HCT116 (cell line): ENCODE measurements around the gene DTYMK. TPM values are rescaled to one million over a fixed set of nuclear protein-coding genes. Genes with fewer than 3 reads are reported as not detected.

Experiments used
- ATAC-seq: fragments of 200-7000 bp; cut with Tn5 transposase; 2 replicates; pipeline ENCODE4 v1.9.1; 2020; ENCODE audit warnings: mild to moderate bottlenecking, moderate library complexity
- BruUV-seq: library from RNA; stranded (reverse); fragments of 400-500 nt; replicated peaks from 2 replicates; lab custom pipeline; 2021; lab: Mats Ljungman, UMichigan
- CTCF ChIA-PET: fragments of 300-600 bp; sonication (Branson Sonifier 250); formaldehyde crosslinking; loops from one replicate; lab custom pipeline; 2021; ENCODE audit warnings: antibody characterized with exemption; lab: Charles Lee
- POLR2A ChIA-PET: fragments of 300-600, 350-600 bp; sonication (Branson Sonifier 250); formaldehyde crosslinking; loops from one replicate; lab custom pipeline; 2021; ENCODE audit warnings: antibody characterized with exemption; lab: Charles Lee
- RAD21 ChIA-PET, 2 experiments: fragments of 300-600 bp; sonication (Branson Sonifier 250); formaldehyde crosslinking; loops; one replicate each; lab custom pipeline; 2023; ENCODE audit warnings: low total read pairs in 2 of 2; ENCODE audit not compliant: uncharacterized antibody in 2 of 2, unreplicated experiment in 2 of 2, low non-redundant PET in 1 of 2; lab: Charles Lee
- DNase-seq: peaks from one replicate; pipeline ENCODE4 v3.0.0-alpha.2; 2010; ENCODE audit warnings: low read depth, low spot score
- H2AFZ ChIP-seq: fragments of 200-600 bp; shearing (Covaris generic), sonication (generic); 2 replicates; pipeline ENCODE4 v1.6.1; 2017; ENCODE audit warnings: low read depth, mixed run types, mixed read lengths, antibody characterized with exemption, low read length; ENCODE audit not compliant: poor library complexity, severe bottlenecking
- H3K27ac ChIP-seq: 2 replicates; pipeline ENCODE4 v1.5.1; 2012; ENCODE audit warnings: low read depth, low read length
- H3K27me3 ChIP-seq: fragments of 200-600 bp; sonication (generic); 2 replicates; pipeline ENCODE4 v1.6.1; 2016; ENCODE audit warnings: mixed run types, low read length, mixed read lengths; ENCODE audit not compliant: insufficient read depth
- H3K36me3 ChIP-seq, 2 experiments: fragments of 200-500 bp in 1 of 2; fragments of 200-600 bp in 1 of 2; sonication (Bioruptor generic) in 1 of 2; sonication (generic) in 1 of 2; 2 replicates each; pipeline versions ENCODE4 v1.5.1 to v1.6.1; 2014 to 2016; ENCODE audit warnings: low read length in 2 of 2, inconsistent platforms in 1 of 2, mixed read lengths in 1 of 2, mixed run types in 1 of 2; ENCODE audit not compliant: insufficient read depth in 2 of 2, control insufficient read depth in 1 of 2
- H3K4me1 ChIP-seq, 2 experiments: fragments of 200-600 bp in 1 of 2; sonication (generic) in 1 of 2; 2 replicates each; pipeline versions ENCODE4 v1.5.1 to v1.6.1; 2012 to 2017; ENCODE audit warnings: low read length in 2 of 2, inconsistent platforms in 1 of 2, mild to moderate bottlenecking in 1 of 2, mixed read lengths in 1 of 2, mixed run types in 1 of 2, moderate library complexity in 1 of 2; ENCODE audit not compliant: insufficient read depth in 2 of 2, control insufficient read depth in 1 of 2
- H3K4me2 ChIP-seq: fragments of 200-600 bp; sonication (generic); 2 replicates; pipeline ENCODE4 v1.6.1; 2017; ENCODE audit warnings: mixed run types, low read length, mixed read lengths
- H3K4me3 ChIP-seq, 2 experiments: fragments of 200-600 bp in 1 of 2; sonication (generic) in 1 of 2; replicated peaks in 1 of 2; 2 replicates each; pipeline ENCODE4 v1.5.1; 2011 to 2016; ENCODE audit warnings: low read length in 2 of 2, control low read depth in 1 of 2, low read depth in 1 of 2, mild to moderate bottlenecking in 1 of 2, mixed read lengths in 1 of 2, mixed run types in 1 of 2
- H3K79me2 ChIP-seq: fragments of 200-600 bp; sonication (generic); 2 replicates; pipeline ENCODE4 v1.6.1; 2017; ENCODE audit warnings: mild to moderate bottlenecking, mixed run types, low read length, moderate library complexity, mixed read lengths; ENCODE audit not compliant: insufficient read depth
- H3K9ac ChIP-seq: fragments of 200-600 bp; sonication (generic); 2 replicates; pipeline ENCODE4 v1.6.1; 2016; ENCODE audit warnings: low read length, mixed read lengths
- H3K9me2 ChIP-seq: fragments of 200-600 bp; sonication (generic), shearing (Covaris generic); 2 replicates; pipeline ENCODE4 v1.6.1; 2017; ENCODE audit warnings: mixed run types, mild to moderate bottlenecking, moderate library complexity; ENCODE audit not compliant: insufficient read depth
- H3K9me3 ChIP-seq, 2 experiments: fragments of 200-500 bp in 1 of 2; fragments of 200-600 bp in 1 of 2; sonication (Bioruptor generic) in 1 of 2; sonication (generic) in 1 of 2; 2 replicates each; pipeline ENCODE4 v1.6.1; 2014 to 2017; ENCODE audit warnings: low read length in 2 of 2, mixed read lengths in 2 of 2, inconsistent platforms in 1 of 2, low read depth in 1 of 2, mild to moderate bottlenecking in 1 of 2, mixed run types in 1 of 2, moderate library complexity in 1 of 2; ENCODE audit not compliant: control insufficient read depth in 1 of 2, insufficient read depth in 1 of 2
- H4K20me1 ChIP-seq: fragments of 200-600 bp; sonication (generic), shearing (Covaris generic); 2 replicates; pipeline ENCODE4 v1.6.1; 2017; ENCODE audit warnings: mixed run types, mild to moderate bottlenecking, moderate library complexity; ENCODE audit not compliant: insufficient read depth
- ATF3 ChIP-seq: IDR thresholded peaks from 2 replicates; pipeline ENCODE4 v1.6.1; 2012
- CBX3 ChIP-seq: IDR thresholded peaks from 2 replicates; pipeline ENCODE4 v1.6.1; 2012; ENCODE audit warnings: low read depth
- CEBPB ChIP-seq: IDR thresholded peaks from 2 replicates; pipeline ENCODE4 v1.6.1; 2012; ENCODE audit warnings: low read depth
- CTCF ChIP-seq, 3 experiments: fragments of 200-600 bp in 1 of 3; sonication (generic) in 1 of 3; IDR thresholded peaks in 2 of 3; conservative IDR thresholded peaks in 1 of 3; 2 replicates each; pipeline ENCODE4 v1.5.1; 2012 to 2017; ENCODE audit warnings: low read depth in 2 of 3, low read length in 2 of 3, antibody characterized with exemption in 1 of 3, borderline replicate concordance in 1 of 3, control low read depth in 1 of 3, mild to moderate bottlenecking in 1 of 3, mixed read lengths in 1 of 3, mixed run types in 1 of 3, moderate library complexity in 1 of 3; ENCODE audit not compliant: insufficient read depth in 1 of 3
- EGR1 ChIP-seq: IDR thresholded peaks from 2 replicates; pipeline ENCODE4 v1.6.1; 2012; ENCODE audit warnings: low read depth
- EZH2phosphoT487 ChIP-seq: fragments of 200-600 bp; IDR thresholded peaks from 2 replicates; pipeline ENCODE4 v1.6.1; 2018; ENCODE audit warnings: antibody characterized with exemption, borderline replicate concordance
- FOSL1 ChIP-seq: IDR thresholded peaks from 2 replicates; pipeline ENCODE4 v1.6.1; 2012; ENCODE audit warnings: low read depth
- JUND ChIP-seq: IDR thresholded peaks from 2 replicates; pipeline ENCODE4 v1.6.1; 2012
- MAX ChIP-seq: IDR thresholded peaks from 2 replicates; pipeline ENCODE4 v1.6.1; 2012
- POLR2A ChIP-seq: IDR thresholded peaks from 2 replicates; pipeline ENCODE4 v1.7.0; 2011; ENCODE audit warnings: borderline replicate concordance; ENCODE audit not compliant: insufficient read depth, insufficient read length; ENCODE audit errors: extremely low read depth
- POLR2AphosphoS5 ChIP-seq: IDR thresholded peaks from 2 replicates; pipeline ENCODE4 v1.6.1; 2011; ENCODE audit warnings: mild to moderate bottlenecking, low read depth, low read length, moderate library complexity
- RAD21 ChIP-seq: IDR thresholded peaks from 2 replicates; pipeline ENCODE4 v1.6.1; 2012; ENCODE audit warnings: low read depth, mild to moderate bottlenecking
- REST ChIP-seq: IDR thresholded peaks from 2 replicates; pipeline ENCODE4 v1.6.1; 2012; ENCODE audit warnings: low read depth
- SIN3A ChIP-seq: IDR thresholded peaks from 2 replicates; pipeline ENCODE4 v1.6.1; 2012; ENCODE audit warnings: low read depth
- TCF7L2 ChIP-seq: IDR thresholded peaks from 2 replicates; pipeline ENCODE4 v1.7.0; 2011; ENCODE audit warnings: borderline replicate concordance, inconsistent platforms; ENCODE audit not compliant: insufficient read depth, insufficient read length; ENCODE audit errors: extremely low read depth
- ZBTB33 ChIP-seq: IDR thresholded peaks from 2 replicates; pipeline ENCODE4 v1.6.1; 2011; ENCODE audit warnings: mild to moderate bottlenecking, low read length, moderate library complexity; ENCODE audit not compliant: insufficient replicate concordance; ENCODE audit errors: extremely low read depth
- ZFX ChIP-seq: fragments of 450-650 bp; IDR thresholded peaks from 2 replicates; pipeline ENCODE4 v1.6.1; 2017
- intact Hi-C: fragments of 100-400 bp; cut with micrococcal nuclease; formaldehyde crosslinking; loops from 2 replicates; pipeline ENCODE4 v1.10.0; 2022
- total RNA-seq: library from RNA; stranded (reverse); gene quantifications from one replicate; pipeline ENCODE4 v1.2.1, GENCODE V29; 2021; ENCODE audit not compliant: unreplicated experiment

DTYMK gene
- total RNA-seq, 1 experiment from 2014 or later = 83.3 TPM

GRCh38 chr2:241677392-241677791, 9.2 kb downstream of the DTYMK start:
- intact Hi-C loops = no loop called here
- H3K27ac ChIP-seq = no peak overlapping the region
- CTCF ChIA-PET = no interaction called here
- TF ChIP-seq EZH2phosphoT487 = no peak
- TF ChIP-seq JUND = no peak
- no peak for TF ChIP-seq SIN3A
- no peak for TF ChIP-seq REST
- no peak for TF ChIP-seq ZFX
- TF ChIP-seq ATF3 = no peak
- TF ChIP-seq ZBTB33 = no peak
- TF ChIP-seq CTCF (IDR thresholded peaks at IDR 0.05 in 2 of 3, conservative IDR thresholded peaks at IDR 0.05 in 1 of 3; ENCODE audit: borderline replicate concordance in 1 of 3, insufficient read depth in 1 of 3, low read depth in 2 of 3, low read length in 2 of 3) = no peak
- no peak for TF ChIP-seq EGR1
- no peak for TF ChIP-seq FOSL1
- TF ChIP-seq CBX3 = no peak
- TF ChIP-seq POLR2AphosphoS5 = no peak
- no peak for TF ChIP-seq POLR2A
- TF ChIP-seq RAD21 = no peak
- TF ChIP-seq TCF7L2 = no peak
- TF ChIP-seq MAX = no peak
- TF ChIP-seq CEBPB = no peak
- TF ChIP-seq, all 23 proteins: peak for 0
- no peak overlapping the region for H3K9ac ChIP-seq
- H2AFZ ChIP-seq = no peak overlapping the region
- peaks cover 25% of the 10 kb centered on the region for H3K79me2 ChIP-seq
- DNase-seq (no peak), ATAC-seq (no peak)
- no peaks in the 10 kb centered on the region for H3K27me3 ChIP-seq
- RAD21 ChIA-PET = no interaction called here
- no peaks in the 10 kb centered on the region for H4K20me1 ChIP-seq
- POLR2A ChIA-PET = interaction anchor here (1.8 kb wide), 1 partner anchor 9 kb away, joined by 4 read pairs; the partner anchor contains the start of gene DTYMK
- H3K9me3 ChIP-seq = no peaks in the 10 kb centered on the region
- H3K9me2 ChIP-seq = no peaks in the 10 kb centered on the region
- no TSS peak for BruUV-seq
- H3K4me3 ChIP-seq = no peak overlapping the region
- H3K4me2 ChIP-seq = no peak overlapping the region
- H3K36me3 ChIP-seq = peaks cover 30 to 34% of the 10 kb centered on the region in 2 experiments
- H3K4me1 ChIP-seq = peaks cover 0 to 3% of the 10 kb centered on the region in 2 experiments; a peak in 2 of 4 replicates
